Measurements from ENCODE around the gene NR5A2.

DNA sequence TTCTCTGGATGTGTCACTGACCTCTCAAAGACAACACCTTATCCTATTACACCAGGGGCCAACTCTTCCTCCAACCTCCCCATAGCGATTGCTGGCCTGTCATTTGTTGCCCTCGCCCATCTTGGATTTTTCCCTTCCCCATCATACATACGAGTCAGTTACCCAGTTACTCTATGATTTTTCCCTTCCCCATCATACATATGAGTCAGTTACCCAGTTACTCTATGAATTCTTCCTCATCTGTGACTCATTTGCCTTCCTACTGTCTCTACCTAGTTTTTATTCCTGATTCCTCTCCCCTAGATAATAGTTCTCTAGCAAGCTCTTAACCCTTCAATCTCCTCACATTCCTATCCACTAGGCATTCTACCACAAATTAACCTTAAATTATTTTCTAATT is 178.8 kb downstream of the NR5A2 start:
- TF ChIP-seq, protein P1, sequence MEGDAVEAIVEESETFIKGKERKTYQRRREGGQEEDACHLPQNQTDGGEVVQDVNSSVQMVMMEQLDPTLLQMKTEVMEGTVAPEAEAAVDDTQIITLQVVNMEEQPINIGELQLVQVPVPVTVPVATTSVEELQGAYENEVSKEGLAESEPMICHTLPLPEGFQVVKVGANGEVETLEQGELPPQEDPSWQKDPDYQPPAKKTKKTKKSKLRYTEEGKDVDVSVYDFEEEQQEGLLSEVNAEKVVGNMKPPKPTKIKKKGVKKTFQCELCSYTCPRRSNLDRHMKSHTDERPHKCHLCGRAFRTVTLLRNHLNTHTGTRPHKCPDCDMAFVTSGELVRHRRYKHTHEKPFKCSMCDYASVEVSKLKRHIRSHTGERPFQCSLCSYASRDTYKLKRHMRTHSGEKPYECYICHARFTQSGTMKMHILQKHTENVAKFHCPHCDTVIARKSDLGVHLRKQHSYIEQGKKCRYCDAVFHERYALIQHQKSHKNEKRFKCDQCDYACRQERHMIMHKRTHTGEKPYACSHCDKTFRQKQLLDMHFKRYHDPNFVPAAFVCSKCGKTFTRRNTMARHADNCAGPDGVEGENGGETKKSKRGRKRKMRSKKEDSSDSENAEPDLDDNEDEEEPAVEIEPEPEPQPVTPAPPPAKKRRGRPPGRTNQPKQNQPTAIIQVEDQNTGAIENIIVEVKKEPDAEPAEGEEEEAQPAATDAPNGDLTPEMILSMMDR (optimal IDR thresholded peaks at IDR 0.05 in 1 of 3, IDR thresholded peaks at IDR 0.05 in 1 of 3, conservative IDR thresholded peaks at IDR 0.05 in 1 of 3; ENCODE audit: extremely low read depth in 1 of 3, insufficient read depth in 2 of 3, low read length in 3 of 3), result no peak
- no peak for TF ChIP-seq EZH2 (IDR thresholded peaks at IDR 0.05; ENCODE audit: low read length)

Measured in keratinocyte (primary cell).